OCI-LY1 (cell line): ENCODE data around the gene TGFBR1.

Experiments
- H2AFZ ChIP-seq: fragments of 200-600 bp; sonication (generic), shearing (Covaris generic); 2 replicates; pipeline ENCODE4 v1.6.0; 2014; ENCODE audit warnings: antibody characterized with exemption, mild to moderate bottlenecking, low read length
- H3F3A ChIP-seq: fragments of 200-600 bp; sonication (generic), shearing (Covaris generic); 2 replicates; pipeline ENCODE4 v1.6.0; 2014; ENCODE audit warnings: mild to moderate bottlenecking, antibody characterized with exemption, low read length, moderate library complexity; ENCODE audit not compliant: insufficient read depth
- H3K27ac ChIP-seq: fragments of 200-600 bp; sonication (generic); 2 replicates; pipeline ENCODE4 v1.5.1; 2014; ENCODE audit warnings: low read length, mixed run types, mild to moderate bottlenecking, low read depth; ENCODE audit not compliant: poor library complexity, severe bottlenecking
- H3K27me3 ChIP-seq: fragments of 200-600 bp; sonication (generic); 2 replicates; pipeline ENCODE4 v1.6.0; 2014; ENCODE audit warnings: antibody characterized with exemption, mild to moderate bottlenecking, low read length, moderate library complexity; ENCODE audit not compliant: insufficient read depth
- H3K36me3 ChIP-seq: fragments of 200-600 bp; sonication (generic); 2 replicates; pipeline ENCODE4 v1.6.1; 2014; ENCODE audit warnings: mild to moderate bottlenecking, antibody characterized with exemption, low read length, moderate library complexity, mixed read lengths; ENCODE audit not compliant: insufficient read depth
- H3K4me1 ChIP-seq: fragments of 200-600 bp; sonication (generic); 2 replicates; pipeline ENCODE4 v1.5.1; 2014; ENCODE audit warnings: mild to moderate bottlenecking, low read length, moderate library complexity; ENCODE audit not compliant: insufficient read depth, severe bottlenecking
- H3K4me2 ChIP-seq: fragments of 200-600 bp; sonication (generic), shearing (Covaris generic); 2 replicates; pipeline ENCODE4 v1.6.1; 2014; ENCODE audit warnings: low read length
- H3K4me3 ChIP-seq: fragments of 200-600 bp; sonication (generic); 2 replicates; pipeline ENCODE4 v1.5.1; 2014; ENCODE audit warnings: low read length, low read depth, mild to moderate bottlenecking, mixed read lengths; ENCODE audit not compliant: poor library complexity, severe bottlenecking
- H3K79me2 ChIP-seq: fragments of 200-600 bp; shearing (Covaris generic); 2 replicates; pipeline ENCODE4 v1.6.1; 2016; ENCODE audit warnings: mixed run types, low read length, mixed read lengths; ENCODE audit not compliant: insufficient read depth
- H3K9ac ChIP-seq: fragments of 200-600 bp; sonication (generic), shearing (Covaris generic); 2 replicates; pipeline ENCODE4 v1.6.1; 2014; ENCODE audit warnings: mild to moderate bottlenecking, low read length, mixed read lengths
- H3K9me2 ChIP-seq: fragments of 200-600 bp; sonication (generic), shearing (Covaris generic); 2 replicates; pipeline ENCODE4 v1.6.1; 2014; ENCODE audit warnings: low read depth, mild to moderate bottlenecking, low read length, mixed read lengths
- H3K9me3 ChIP-seq: fragments of 200-600 bp; shearing (Covaris generic); 2 replicates; pipeline ENCODE4 v1.6.1; 2014; ENCODE audit warnings: low read length, mixed read lengths
- H4K20me1 ChIP-seq: fragments of 200-600 bp; sonication (generic), shearing (Covaris generic); 2 replicates; pipeline ENCODE4 v1.6.0; 2016; ENCODE audit warnings: mild to moderate bottlenecking, low read length; ENCODE audit not compliant: insufficient read depth
- CTCF ChIP-seq: fragments of 200-600 bp; sonication (generic), shearing (Covaris generic); IDR thresholded peaks from 2 replicates; pipeline ENCODE4 v1.5.1; 2017; ENCODE audit warnings: mild to moderate bottlenecking, antibody characterized with exemption, low read length, moderate library complexity, mixed read lengths
- EZH2 ChIP-seq: fragments of 200-600 bp; sonication (generic), shearing (Covaris generic); IDR thresholded peaks from 2 replicates; pipeline ENCODE4 v1.8.0; 2017; ENCODE audit warnings: borderline replicate concordance, mixed run types, mild to moderate bottlenecking, antibody characterized with exemption, low read length, moderate library complexity, mixed read lengths

Gene TGFBR1

GRCh38 chr9:99160173-99160572 is 55.3 kb downstream of the TGFBR1 start:
- Histone ChIP-seq H3K27me3 (no peaks in the 10 kb centered on the region), H3K36me3 (no peaks in the 10 kb centered on the region), H3K9me3 (no peaks in the 10 kb centered on the region), H3K9ac (no peak overlapping the region), H3K9me2 (no peaks in the 10 kb centered on the region), H3K27ac (no peak overlapping the region), H3K4me1 (peaks cover 5% of the 10 kb centered on the region), H4K20me1 (no peaks in the 10 kb centered on the region), H3K79me2 (no peaks in the 10 kb centered on the region), H3K4me2 (no peak overlapping the region), H3K4me3 (no peak overlapping the region), H3F3A (no peaks in the 10 kb centered on the region), H2AFZ (no peak overlapping the region)
- no peak for TF ChIP-seq CTCF
- TF ChIP-seq EZH2, result no peak

- Histone ChIP-seq H3K9me3 (no peaks in the 10 kb centered on the region), H3K79me2 (no peaks in the 10 kb centered on the region), H3K9me2 (no peaks in the 10 kb centered on the region), H3F3A (no peaks in the 10 kb centered on the region), H3K27me3 (no peaks in the 10 kb centered on the region), H3K27ac (no peak overlapping the region), H3K4me1 (peaks cover 12% of the 10 kb centered on the region), H4K20me1 (no peaks in the 10 kb centered on the region), H2AFZ (no peak overlapping the region), H3K4me2 (no peak overlapping the region), H3K4me3 (no peak overlapping the region), H3K36me3 (no peaks in the 10 kb centered on the region), H3K9ac (no peak overlapping the region)
- TF ChIP-seq EZH2 (no peak), CTCF (peak; percentile 80)
These were observed 57.9 kb downstream of the TGFBR1 start for GRCh38 chr9:99162759-99163364.

GRCh38 chr9:99166149-99166548 is 61.2 kb downstream of the TGFBR1 start:
- Histone ChIP-seq H4K20me1 (no peaks in the 10 kb centered on the region), H3K27me3 (no peaks in the 10 kb centered on the region), H3K36me3 (no peaks in the 10 kb centered on the region), H3K9ac (no peak overlapping the region), H3K79me2 (no peaks in the 10 kb centered on the region), H3F3A (no peaks in the 10 kb centered on the region), H2AFZ (no peak overlapping the region), H3K9me3 (no peaks in the 10 kb centered on the region), H3K9me2 (no peaks in the 10 kb centered on the region), H3K4me1 (peaks cover 16% of the 10 kb centered on the region), H3K4me2 (no peak overlapping the region), H3K4me3 (no peak overlapping the region), H3K27ac (no peak overlapping the region)
- TF ChIP-seq CTCF (no peak), EZH2 (no peak)
